ENCODE measurements around the gene CLPTM1. TPM values are rescaled to one million over a fixed set of nuclear protein-coding genes. Genes with fewer than 3 reads are reported as not detected.

CLPTM1 gene
- total RNA-seq, 1 experiment from 2014 or later = 102 TPM

DNA sequence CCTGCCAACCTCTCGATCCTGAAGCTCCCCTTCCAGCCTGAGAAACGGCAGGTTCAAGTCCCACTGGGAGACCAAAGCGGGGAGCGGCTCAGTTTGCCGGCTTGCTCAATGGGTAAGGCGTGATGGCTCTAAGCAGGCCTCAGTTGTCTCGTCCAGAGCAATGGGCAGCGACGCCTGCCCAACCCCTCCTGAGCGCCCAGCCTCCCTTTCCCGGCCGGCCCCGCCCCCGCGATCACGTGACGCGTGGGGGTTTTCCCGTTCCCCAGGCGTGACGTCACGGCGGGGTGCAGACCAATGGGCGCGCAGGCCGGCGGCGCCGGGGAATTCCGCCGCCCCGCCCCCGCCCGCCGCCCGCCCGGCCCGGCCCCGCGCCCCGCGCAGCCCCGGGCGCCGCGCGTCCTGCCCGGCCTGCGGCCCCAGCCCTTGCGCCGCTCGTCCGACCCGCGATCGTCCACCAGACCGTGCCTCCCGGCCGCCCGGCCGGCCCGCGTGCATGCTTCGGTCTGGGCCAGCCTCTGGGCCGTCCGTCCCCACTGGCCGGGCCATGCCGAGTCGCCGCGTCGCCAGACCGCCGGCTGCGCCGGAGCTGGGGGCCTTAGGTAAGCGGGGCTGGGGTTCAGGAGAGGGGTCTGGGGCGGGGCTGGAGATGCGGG lies 46.0 kb downstream of the CLPTM1 start, which contains the start of gene RELB (continued):
- TF ChIP-seq, protein P1, sequence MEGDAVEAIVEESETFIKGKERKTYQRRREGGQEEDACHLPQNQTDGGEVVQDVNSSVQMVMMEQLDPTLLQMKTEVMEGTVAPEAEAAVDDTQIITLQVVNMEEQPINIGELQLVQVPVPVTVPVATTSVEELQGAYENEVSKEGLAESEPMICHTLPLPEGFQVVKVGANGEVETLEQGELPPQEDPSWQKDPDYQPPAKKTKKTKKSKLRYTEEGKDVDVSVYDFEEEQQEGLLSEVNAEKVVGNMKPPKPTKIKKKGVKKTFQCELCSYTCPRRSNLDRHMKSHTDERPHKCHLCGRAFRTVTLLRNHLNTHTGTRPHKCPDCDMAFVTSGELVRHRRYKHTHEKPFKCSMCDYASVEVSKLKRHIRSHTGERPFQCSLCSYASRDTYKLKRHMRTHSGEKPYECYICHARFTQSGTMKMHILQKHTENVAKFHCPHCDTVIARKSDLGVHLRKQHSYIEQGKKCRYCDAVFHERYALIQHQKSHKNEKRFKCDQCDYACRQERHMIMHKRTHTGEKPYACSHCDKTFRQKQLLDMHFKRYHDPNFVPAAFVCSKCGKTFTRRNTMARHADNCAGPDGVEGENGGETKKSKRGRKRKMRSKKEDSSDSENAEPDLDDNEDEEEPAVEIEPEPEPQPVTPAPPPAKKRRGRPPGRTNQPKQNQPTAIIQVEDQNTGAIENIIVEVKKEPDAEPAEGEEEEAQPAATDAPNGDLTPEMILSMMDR (IDR thresholded peaks at IDR 0.05 in 2 of 3, conservative IDR thresholded peaks at IDR 0.05 in 1 of 3; ENCODE audit: borderline replicate concordance in 1 of 3, insufficient read depth in 1 of 3, low read depth in 2 of 3, low read length in 2 of 3) = no peak

DNA sequence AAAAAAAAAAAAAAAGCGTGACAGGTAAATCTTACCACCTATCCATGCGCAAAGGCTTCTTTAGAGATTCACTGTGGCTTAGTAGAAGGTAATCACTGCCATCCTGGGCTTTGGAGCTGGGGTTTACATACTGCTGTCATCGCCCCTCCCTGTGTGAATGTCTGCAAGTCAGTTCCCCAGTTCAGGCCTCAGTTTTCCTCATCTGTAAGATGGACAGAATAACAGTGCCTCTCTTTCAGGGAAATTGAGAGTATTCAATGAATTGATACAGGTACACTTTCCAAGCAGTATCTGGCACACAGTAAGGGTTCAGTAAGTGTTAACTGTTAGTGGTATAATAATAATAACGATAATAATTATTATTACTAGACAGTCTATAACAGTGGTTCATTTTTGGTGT lies 48.3 kb downstream of the CLPTM1 start:
- H3K9me3 ChIP-seq (ENCODE audit: control insufficient read depth in 1 of 2, insufficient read depth in 1 of 2, low read depth in 1 of 2, low read length in 2 of 2) = no peaks in the 10 kb centered on the region
- no peak overlapping the region for H3K9ac ChIP-seq (ENCODE audit: low read length)
- H3K4me3 ChIP-seq (replicated peaks in 1 of 2; ENCODE audit: low read depth in 1 of 2, low read length in 2 of 2) = no peak overlapping the region
- intact Hi-C loops (cut with micrococcal nuclease) = no loop called here
- H3K36me3 ChIP-seq (ENCODE audit: control insufficient read depth in 1 of 2, insufficient read depth in 2 of 2, low read length in 2 of 2) = no peaks in the 10 kb centered on the region; a peak in 1 of 4 replicates
- TSS peak; percentile 51 for BruUV-seq (replicated peaks)
- no peaks in the 10 kb centered on the region for H3K27me3 ChIP-seq (ENCODE audit: insufficient read depth, low read length)
- RAD21 ChIA-PET (ENCODE audit: low non-redundant PET in 1 of 2, low total read pairs in 2 of 2, uncharacterized antibody in 2 of 2, unreplicated experiment in 2 of 2) = no interaction called here
- H3K4me2 ChIP-seq (ENCODE audit: low read length) = no peak overlapping the region
- POLR2A ChIA-PET = no interaction called here
- no peak overlapping the region for H3K27ac ChIP-seq (ENCODE audit: low read depth, low read length)
- H3K79me2 ChIP-seq (ENCODE audit: insufficient read depth, low read length) = no peaks in the 10 kb centered on the region; the same call in 1 of the 2 replicates
- peaks cover 15 to 20% of the 10 kb centered on the region in 2 experiments; a peak in 3 of 4 replicates for H3K4me1 ChIP-seq (ENCODE audit: control insufficient read depth in 1 of 2, insufficient read depth in 2 of 2, low read length in 2 of 2)
- H3K9me2 ChIP-seq (ENCODE audit: insufficient read depth) = no peaks in the 10 kb centered on the region
- DNase-seq (ENCODE audit: low read depth, low spot score) (no peak), ATAC-seq (no peak)
- H4K20me1 ChIP-seq (ENCODE audit: insufficient read depth) = no peaks in the 10 kb centered on the region
- CTCF ChIA-PET = no interaction called here
- H2AFZ ChIP-seq (ENCODE audit: low read depth, low read length, poor library complexity, severe bottlenecking) = no peak overlapping the region
- TF ChIP-seq EZH2phosphoT487 (IDR thresholded peaks at IDR 0.05; ENCODE audit: borderline replicate concordance) (no peak), EGR1 (IDR thresholded peaks at IDR 0.05; ENCODE audit: low read depth) (no peak), ZNF274 (IDR thresholded peaks at IDR 0.05; ENCODE audit: low read depth, low read length) (no peak), EZH2 (IDR thresholded peaks at IDR 0.05) (no peak), CEBPB (IDR thresholded peaks at IDR 0.05; ENCODE audit: low read depth) (no peak)
